Glomerular endothelial cell (primary cell): ENCODE data around the gene CD109. TPM values are rescaled to one million over a fixed set of nuclear protein-coding genes. Genes with fewer than 3 reads are reported as not detected.
"Not testable (repeated sequence)": the region's sequence is repeated elsewhere in the genome, so short reads cannot be mapped to it uniquely, and the experiment has no call there.

ENCODE experiments used
- DNase-seq: peaks from one replicate; pipeline ENCODE4 v3.0.0-alpha.2; 2011; ENCODE audit warnings: low read depth, low spot score; ENCODE audit errors: extremely low read depth
- total RNA-seq: library from RNA; depleted of rRNA; stranded (reverse); fragments of >200 nt; gene quantifications from 2 replicates; pipeline ENCODE4 v1.2.3, GENCODE V29; 2015

CD109 gene
- total RNA-seq, 1 donor from 2014 or later, result 85.1 TPM

GRCh38 chr6:73724389-73724788, 28.4 kb downstream of the CD109 start:
- DNase-seq, result no peak

- DNase-seq, result not testable (repeated sequence)
Observed at GRCh38 chr6:73725192-73725591, 29.2 kb downstream of the CD109 start.

- DNase-seq, result no peak
Observed at GRCh38 chr6:73727114-73727513, 31.1 kb downstream of the CD109 start.

GRCh38 chr6:73728548-73729205, 32.7 kb downstream of the CD109 start:
- no peak for DNase-seq

GRCh38 chr6:73731285-73731684, 35.3 kb downstream of the CD109 start:
- DNase-seq, result no peak

GRCh38 chr6:73732845-73733675, 37.1 kb downstream of the CD109 start:
- no peak for DNase-seq

- DNase-seq, result no peak
Observed at GRCh38 chr6:73733791-73734190, 37.8 kb downstream of the CD109 start.

GRCh38 chr6:73734832-73735453, 38.9 kb downstream of the CD109 start:
- no peak for DNase-seq

- no peak for DNase-seq
Observed at GRCh38 chr6:73738367-73739028, 42.5 kb downstream of the CD109 start.

- DNase-seq, result peak; percentile 72
Observed at GRCh38 chr6:73739096-73739495, 43.1 kb downstream of the CD109 start.

GRCh38 chr6:73742433-73742832, 46.4 kb downstream of the CD109 start:
- DNase-seq, result no peak

- DNase-seq, result no peak
Observed at GRCh38 chr6:73743081-73743480, 47.1 kb downstream of the CD109 start.

- no peak for DNase-seq
Observed at GRCh38 chr6:73743556-73743955, 47.6 kb downstream of the CD109 start.

- DNase-seq, result no peak
Observed at GRCh38 chr6:73746787-73747186, 50.8 kb downstream of the CD109 start.

GRCh38 chr6:73747289-73747688, 51.3 kb downstream of the CD109 start:
- no peak for DNase-seq

GRCh38 chr6:73752943-73753342, 56.9 kb downstream of the CD109 start:
- DNase-seq, result no peak

GRCh38 chr6:73766040-73766439, 70.0 kb downstream of the CD109 start:
- no peak for DNase-seq

GRCh38 chr6:73768558-73768957, 72.6 kb downstream of the CD109 start:
- DNase-seq, result no peak

- no peak for DNase-seq
Observed at GRCh38 chr6:73769976-73770375, 74.0 kb downstream of the CD109 start.

GRCh38 chr6:73774311-73774774, 78.3 kb downstream of the CD109 start:
- no peak for DNase-seq

GRCh38 chr6:73779943-73780342, 83.9 kb downstream of the CD109 start:
- no peak for DNase-seq
